HG03565 (cell line): Measurements from ENCODE around the gene ZC3H15.

Source experiments
- ATAC-seq: cut with Tn5 transposase; IDR thresholded peaks from one replicate; pipeline ENCODE4 v1.9.1; 2021; ENCODE audit warnings: mild to moderate bottlenecking, moderate library complexity; ENCODE audit not compliant: unreplicated experiment

Gene ZC3H15

GRCh38 chr2:186535861-186536260 is 49.8 kb downstream of the ZC3H15 start:
- ATAC-seq = no peak

DNA sequence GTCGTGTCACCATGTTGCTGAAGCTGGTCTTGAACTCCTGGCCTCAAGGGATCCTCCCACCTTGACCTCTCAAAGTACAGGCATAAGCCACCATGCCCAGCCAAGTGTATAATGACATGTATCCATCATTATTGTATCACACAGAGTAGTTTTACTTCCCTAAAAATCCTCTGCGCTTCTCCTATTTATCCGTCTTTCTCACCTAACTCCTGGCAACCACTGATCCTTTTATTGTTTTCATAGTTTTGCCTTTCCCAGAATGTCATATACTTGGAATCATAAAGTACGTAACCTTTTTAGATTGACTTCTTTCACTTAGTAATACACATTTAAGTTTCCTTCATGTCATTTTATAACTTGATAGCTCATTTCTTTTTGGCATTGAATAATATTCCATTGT is 51.0 kb downstream of the ZC3H15 start:
- ATAC-seq = no peak

DNA sequence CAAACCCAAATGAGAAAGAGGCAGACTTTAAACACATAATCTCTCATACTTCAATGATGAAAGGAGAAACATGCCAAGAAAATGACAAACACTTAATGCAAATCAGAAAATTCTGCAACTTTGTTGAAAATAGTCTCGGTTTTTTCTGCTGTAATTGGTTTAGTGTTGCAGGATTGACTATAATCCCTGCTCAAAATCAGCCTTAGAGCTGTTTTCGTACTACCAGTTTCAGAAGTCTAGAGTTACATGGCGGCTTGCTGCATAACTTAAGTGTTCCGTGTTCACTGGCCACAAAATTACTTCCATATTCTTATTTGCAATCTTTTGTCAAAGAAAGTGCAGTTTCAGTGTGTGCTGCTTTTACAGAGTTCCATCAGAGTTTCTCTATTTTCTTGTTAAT is 54.9 kb downstream of the ZC3H15 start:
- no peak for ATAC-seq

DNA sequence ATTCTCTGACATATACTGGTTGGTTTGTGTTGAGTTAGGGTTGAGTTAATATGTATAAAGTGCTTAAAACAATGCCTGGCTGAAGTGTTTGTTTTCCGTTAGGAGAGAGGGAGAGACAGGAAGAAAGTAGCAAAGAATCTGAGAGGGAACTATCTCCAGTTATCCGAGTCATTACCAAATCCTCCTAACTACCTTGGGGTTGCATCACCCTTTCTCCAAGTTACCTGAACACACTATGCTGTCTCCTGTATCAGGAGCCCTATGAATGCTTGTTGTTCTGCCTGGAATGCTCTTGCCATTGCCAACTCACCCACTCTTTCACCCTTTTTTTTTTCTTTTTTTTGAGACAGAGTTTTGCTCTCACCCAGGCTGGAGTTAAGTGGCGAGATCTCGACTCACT is 55.9 kb downstream of the ZC3H15 start:
- ATAC-seq = no peak

- no peak for ATAC-seq
These were observed 57.6 kb downstream of the ZC3H15 start for GRCh38 chr2:186543561-186544131.

GRCh38 chr2:186544255-186544675 is 58.2 kb downstream of the ZC3H15 start:
- ATAC-seq = no peak

DNA sequence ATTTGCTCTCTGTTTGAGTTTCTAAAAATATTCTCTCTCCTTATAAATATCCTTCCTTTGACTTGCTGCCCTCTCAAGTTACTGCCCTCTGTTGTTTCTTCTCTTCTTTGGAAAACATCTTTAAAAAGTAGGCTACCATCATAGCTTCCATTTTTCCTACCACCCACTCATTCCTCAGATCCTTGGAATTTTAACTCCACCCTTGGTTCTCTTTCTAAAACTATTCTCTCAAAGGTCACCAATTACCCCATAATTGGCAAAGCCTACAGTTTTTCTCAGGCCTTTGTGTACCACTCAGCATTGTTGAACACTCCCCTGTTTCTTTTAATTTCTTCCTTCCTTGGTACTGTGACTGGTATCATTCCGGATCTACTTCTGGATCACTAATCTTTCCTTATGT is 60.8 kb downstream of the ZC3H15 start:
- no peak for ATAC-seq

DNA sequence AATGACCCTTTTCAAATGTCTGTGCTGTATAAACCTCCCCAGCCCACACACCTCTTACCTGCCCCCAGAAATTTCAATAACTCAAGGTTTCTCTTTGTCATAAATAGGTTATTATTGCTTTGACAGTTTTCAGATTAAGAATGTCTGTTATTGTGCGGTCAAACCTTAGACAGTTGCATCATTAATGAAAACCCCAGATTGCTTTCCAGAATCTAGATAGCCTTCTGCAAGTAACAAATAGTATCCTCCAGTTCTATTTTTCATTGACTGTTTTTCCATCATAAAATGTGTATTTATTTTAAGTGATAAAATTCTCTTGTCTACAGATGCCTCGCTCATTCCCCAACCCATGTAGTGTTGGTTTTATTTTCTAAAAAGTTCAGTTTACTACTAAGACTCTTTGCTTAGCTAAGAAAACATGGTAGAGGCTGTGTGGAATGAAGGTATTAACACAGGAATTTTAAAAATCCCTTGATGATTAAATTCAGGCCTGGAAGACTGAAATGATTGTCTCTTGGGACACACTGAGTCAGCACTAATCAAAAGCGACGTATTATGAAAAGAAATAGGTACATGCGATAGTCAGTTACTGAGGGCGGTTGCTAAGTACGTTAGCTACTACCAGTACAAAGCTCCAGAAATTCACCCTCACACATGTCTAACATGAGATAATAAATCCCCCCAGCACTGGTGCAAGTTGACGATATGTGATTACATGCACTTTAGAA is 65.4 kb downstream of the ZC3H15 start:
- no peak for ATAC-seq

DNA sequence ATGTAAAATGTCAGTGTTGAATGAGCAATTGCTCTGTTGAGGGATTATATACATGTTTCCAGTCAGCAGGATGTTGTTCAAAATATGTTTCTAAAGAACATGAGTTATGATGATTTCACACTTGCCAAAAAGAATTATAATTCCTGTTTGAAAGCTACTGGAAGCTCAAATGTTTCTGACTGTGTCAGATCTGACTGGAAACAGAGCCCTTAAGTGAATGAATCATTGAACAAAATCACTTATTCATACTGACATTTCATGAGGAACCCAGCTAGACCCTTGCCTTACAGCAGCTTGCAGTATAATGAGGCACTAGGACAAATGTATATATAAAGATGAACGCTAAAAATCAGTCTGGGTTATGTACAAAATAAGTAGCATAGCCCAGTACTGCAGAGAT is 68.4 kb downstream of the ZC3H15 start:
- no peak for ATAC-seq

DNA sequence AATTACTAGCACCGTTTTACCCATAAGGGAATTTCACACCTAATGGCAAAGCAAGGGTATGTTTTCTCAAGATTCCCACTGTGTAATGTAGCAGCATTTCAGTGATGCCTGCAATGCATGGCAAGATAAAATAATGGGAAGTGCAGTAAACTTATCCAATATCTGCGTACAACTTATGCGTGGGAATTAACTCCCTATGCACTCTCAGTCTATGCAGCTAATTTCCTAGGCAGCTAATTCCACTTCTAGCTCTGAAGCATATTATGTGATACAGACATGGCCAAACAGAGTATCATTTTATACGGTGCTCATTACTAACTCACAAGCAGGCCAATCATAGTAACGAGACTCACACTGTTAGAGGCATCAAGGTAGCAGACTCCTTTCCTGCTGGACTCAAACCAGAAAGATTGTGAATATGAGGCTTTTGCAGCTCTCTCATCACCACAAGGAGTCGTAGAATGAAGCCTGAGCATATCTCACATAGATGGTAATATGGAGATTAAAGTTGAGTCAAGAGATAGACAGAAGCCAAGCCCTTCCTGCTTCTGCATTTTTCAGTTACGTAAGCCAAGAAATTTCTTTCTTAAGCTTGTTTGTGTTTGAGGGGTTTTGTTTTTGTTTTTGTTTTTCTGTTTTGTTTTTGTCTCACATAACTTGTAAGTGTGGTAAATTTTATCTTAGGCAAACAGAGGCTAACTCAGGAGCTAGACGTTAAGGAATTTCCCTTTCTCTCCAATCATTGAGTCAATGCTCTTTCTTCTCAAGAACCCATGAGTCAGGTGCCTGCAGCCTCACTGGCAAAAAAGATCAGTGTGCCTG is 69.0 kb downstream of the ZC3H15 start:
- ATAC-seq = no peak

GRCh38 chr2:186558512-186559276 is 72.6 kb downstream of the ZC3H15 start:
- ATAC-seq = no peak
